Stimulated activated CD4-positive, alpha-beta T cell treated with anti-CD3 and anti-CD28 coated beads, Interleukin-2, amount 100 ng/mL, for 24 hours (primary cell): ENCODE measurements around the gene SRSF11.
"Not testable (repeated sequence)": the region's sequence is repeated elsewhere in the genome, so short reads cannot be mapped to it uniquely, and the experiment has no call there.

Experiments used
- DNase-seq, 2 donors: peaks; one replicate each; pipeline ENCODE4 v3.0.0-alpha.2; 2020

The SRSF11 gene, protein sequence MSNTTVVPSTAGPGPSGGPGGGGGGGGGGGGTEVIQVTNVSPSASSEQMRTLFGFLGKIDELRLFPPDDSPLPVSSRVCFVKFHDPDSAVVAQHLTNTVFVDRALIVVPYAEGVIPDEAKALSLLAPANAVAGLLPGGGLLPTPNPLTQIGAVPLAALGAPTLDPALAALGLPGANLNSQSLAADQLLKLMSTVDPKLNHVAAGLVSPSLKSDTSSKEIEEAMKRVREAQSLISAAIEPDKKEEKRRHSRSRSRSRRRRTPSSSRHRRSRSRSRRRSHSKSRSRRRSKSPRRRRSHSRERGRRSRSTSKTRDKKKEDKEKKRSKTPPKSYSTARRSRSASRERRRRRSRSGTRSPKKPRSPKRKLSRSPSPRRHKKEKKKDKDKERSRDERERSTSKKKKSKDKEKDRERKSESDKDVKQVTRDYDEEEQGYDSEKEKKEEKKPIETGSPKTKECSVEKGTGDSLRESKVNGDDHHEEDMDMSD

DNA sequence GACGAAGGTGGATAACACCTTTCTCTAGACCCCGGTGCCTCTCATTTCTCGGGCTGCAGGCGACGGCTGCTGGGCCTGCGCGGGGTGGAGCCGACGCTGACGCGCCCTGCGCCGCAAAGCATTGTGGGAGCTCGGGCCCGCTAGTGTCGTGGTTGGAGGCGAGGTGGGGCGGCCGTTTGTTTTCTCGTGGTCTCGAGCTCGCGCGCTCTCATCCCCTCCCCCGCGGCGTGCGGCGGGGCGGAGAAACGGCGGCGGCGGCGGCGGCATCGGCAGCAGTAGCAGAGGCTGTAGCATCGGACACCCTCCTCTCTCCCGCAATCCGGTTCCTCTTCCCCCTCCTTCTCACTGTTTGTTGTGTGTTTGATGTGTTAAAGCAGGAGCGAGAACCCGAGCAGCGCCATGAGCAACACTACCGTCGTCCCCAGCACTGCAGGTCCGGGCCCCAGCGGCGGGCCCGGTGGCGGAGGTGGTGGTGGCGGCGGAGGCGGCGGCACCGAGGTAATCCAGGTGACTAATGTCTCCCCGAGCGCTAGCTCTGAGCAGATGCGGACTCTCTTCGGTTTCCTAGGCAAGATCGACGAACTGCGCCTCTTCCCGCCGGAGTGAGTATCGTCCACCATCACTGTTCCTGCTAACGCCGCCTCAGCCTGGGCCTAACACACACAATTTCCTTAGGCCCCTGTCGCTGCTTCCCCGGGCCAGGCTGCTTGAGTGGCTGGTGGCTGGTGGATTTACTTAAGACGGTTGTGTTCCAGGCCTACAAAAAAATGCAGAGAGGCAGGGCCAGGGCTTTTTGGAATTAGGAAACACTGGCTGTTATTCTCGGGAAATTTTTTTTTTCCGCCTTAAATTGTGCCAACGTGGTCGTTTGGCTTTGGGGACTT, at the start of gene SRSF11:
Gene SRSF11, plus strand, starts transcription at position 143 of the 884 bp plus-strand sequence. Its CDS starts 257 bp downstream, at position 400.
- DNase-seq, result peak; percentile 98 to 99

DNA sequence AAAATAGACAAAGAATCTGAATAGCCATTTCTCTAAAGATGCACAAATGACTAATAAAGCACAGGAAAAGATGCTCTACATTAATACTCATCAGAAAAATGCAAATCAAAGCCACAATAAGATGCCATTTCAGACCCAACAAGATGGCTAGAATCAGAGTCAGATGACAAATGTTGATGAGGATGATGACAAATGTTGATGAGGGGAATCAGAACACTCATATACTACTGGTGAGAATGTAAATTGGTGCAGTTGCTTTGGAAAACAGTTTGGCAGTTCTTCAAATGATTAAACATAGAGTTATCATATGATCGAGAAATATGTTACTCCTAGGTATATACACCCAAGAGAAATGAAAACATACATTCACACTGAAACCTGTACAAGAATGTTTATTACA, 49.7 kb upstream of the SRSF11 start:
- DNase-seq, result no peak

DNA sequence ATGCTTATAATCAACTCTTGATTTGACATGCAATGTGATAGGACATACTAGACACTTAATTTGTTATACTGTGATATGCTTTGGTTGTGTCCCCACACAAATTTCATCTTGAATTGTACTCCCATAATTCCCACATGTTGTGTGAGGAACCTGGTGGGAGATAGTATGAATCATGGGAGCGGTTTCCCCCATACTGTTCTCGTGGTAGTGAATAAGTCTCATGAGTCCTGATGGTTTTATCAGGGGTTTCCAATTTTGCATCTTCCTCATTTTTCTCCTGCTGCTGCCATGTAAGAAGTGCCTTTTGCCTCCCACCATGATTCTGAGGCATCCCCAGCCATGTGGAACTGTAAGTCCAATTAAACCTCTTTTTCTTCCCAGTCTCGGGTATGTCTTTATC, 36.0 kb upstream of the SRSF11 start:
- DNase-seq, result not testable (repeated sequence)

DNA sequence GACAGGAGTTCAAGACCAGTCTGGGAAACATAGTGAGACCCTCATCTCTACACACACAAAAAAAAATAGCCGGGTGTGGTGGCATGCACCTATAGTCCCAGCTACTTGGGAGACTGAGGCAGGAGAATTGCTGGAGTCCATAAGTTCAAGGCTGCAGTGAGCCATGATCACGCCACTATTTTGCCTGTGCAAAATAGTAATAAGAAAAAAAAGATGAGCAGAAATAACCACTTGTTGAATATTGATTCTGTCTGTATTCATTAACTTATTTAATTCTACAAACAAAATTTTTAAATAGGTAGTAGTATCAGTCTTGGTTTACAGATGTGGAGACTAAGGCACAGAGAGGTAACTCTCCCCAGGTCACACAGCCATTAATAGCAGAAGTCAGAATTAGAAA, 32.7 kb upstream of the SRSF11 start:
- no peak for DNase-seq

DNA sequence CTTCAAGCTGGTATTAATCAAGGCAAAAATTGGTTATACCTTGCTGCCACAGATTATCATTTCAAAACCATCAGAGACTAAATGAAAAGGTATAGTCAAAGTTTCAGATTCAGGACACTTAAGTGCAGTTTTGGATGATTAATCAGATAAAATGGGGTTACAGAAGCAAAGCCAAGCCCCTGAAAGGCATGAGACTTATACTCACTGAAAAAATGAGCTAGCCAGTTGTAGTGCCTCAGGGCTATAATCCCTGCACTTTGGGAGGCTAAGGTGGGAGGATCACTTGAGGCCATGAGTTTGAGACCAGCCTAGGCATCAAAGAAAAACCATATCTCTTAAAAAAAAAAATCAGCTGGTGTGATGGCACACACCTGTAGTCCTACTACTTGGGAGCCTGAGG, 31.0 kb upstream of the SRSF11 start:
- DNase-seq, result no peak

DNA sequence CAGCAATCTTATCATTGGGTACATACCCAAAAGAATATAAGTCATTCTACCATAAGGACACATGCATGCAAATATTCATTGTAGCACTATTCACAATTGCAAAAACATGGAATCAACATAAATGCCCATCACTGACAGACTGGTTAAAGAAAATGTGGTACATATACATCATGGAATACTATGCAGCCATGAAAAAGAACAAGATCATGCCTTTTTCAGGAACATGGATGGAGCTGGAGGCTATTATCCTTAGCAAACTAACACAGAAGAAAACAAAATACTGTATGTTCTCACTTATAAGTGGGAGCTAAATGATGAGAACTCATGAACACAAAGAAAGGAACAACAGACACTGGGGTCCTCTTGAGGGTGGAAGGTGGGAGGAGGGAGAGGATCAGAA, 28.7 kb upstream of the SRSF11 start:
- not testable (repeated sequence) for DNase-seq

DNA sequence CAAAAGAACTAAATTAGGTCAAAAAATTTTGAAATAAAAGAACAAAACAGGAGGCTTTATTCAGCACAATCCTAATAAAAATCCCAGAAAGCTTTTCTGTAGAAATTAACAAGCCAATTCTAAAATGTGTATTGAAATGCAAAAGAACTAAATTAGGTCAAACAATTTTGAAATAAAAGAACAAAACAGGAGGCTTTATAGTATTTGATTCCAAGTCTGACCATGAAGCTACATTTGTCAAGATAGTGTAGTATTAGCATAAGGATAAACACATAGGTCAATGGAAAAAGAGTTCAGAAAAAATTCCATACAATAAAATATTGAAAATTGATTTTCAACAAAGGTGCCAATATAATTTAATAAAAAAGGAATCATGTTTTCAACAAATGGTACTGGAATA, 26.6 kb upstream of the SRSF11 start:
- DNase-seq, result no peak

DNA sequence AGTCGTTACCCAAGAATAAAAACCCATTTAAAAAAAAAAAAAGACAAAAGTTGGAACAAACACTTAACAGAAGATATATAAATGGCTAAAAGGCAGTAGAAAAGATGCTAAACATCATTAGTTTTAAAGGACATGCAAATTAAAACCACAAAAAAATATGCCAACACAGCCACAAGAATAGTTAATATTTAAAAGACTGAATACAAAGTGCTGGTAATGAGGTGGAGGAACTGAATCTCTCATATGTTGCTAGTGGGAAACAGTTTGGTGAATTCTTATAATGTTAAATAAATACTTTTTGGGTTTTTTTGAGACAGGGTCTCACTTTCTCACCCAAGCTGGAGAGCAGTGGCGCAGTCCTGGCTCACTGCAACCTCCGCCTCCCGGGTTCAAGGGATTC, 25.8 kb upstream of the SRSF11 start:
- DNase-seq, result no peak

DNA sequence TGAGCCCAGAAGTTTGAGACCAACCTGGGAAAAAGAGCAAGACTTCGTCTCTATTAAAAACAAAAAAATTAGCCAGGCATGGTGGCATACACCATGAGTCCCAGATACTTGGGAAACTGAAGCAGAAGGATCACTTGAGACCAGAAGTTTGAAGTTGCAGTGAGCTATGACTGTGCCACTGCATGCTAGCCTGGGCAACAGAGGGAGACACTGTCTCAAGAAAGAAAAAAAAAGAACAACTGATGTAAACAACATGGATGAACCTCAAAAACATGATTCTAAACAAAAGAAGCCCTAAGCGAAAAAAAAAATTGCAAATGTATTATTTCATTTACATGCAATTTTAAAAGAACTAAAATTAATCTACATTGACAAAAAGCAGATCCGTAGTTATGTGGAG, 24.8 kb upstream of the SRSF11 start:
- no peak for DNase-seq

DNA sequence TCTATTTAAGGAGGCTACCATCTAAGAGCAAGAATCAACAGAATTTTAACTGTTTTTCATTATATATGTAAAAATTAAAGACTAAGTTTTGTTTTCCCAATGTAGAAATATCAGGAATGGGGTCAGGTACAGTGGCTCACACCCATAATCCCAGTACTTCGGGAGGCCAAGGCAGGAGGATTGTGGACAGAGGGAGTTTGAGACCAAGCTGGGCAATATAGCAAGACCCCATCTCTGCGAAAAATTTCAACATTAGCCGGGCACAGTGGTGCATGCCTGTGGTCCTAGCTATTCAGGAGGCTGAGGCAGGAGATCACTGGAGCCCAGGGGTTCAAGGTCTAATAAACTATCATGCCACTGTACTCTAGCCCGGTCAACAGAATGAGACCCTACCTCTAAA, 21.1 kb upstream of the SRSF11 start:
- no peak for DNase-seq

DNA sequence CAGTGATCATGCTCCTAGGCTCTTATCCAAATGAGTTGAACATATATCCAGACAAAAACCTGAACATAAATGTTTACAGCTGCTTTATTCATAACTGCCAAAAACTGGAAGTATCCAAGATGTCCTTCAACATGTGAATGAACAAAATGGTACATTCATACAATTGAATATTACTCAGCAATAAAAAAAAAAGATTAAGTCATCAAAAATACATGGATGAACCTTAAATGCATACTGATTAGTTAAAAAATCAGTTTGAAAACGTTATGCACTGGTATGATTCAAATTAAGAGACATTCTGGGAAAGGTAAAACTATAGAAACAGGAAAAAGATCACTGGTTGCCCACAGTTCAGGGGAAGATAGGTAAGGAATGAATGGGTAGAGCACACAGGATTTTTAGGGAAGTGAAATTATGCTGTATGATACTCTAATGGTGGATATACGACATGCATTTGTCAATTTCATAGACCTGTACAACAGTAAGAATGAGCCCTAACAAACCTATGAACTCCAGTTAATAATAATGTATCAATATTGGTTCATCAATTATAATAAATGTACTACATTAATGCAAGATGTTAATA, 18.9 kb upstream of the SRSF11 start:
- no peak for DNase-seq

DNA sequence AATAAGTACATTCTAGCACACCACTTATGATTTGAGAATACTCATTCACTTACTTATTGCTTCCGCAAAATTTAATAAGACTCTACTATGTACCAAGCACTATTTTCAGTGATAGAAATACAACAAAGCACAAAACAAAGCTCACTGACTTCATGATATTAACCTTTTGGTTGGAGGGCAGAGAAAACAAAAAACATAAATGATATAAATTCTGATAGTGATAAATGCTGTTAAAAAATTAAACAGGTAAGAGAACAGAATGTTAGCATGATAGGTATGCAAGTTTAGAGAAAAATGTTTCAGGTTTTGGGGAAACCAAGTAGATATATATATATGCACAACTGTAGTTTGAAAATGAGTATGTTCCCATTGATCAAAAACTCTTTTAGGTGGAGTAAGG, 17.0 kb upstream of the SRSF11 start:
- DNase-seq, result no peak

DNA sequence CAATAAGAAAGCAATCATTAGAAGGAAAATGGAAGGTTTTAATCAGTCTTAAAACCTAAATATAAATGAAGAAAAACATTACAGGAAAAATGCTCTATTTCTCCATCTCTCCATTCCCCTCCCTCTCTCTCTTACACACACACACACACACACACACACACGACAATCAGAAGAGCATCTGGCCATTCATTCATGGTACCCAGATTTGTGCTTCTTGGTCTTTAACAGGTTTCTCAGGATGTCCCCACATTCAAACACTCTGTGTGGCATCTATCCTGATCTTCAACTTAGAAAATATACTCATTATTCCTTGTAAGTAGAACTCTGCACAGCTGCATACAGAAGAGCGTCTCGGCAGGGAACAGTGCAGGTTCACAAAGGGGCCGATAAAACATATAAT, 16.6 kb upstream of the SRSF11 start:
- DNase-seq, result no peak

DNA sequence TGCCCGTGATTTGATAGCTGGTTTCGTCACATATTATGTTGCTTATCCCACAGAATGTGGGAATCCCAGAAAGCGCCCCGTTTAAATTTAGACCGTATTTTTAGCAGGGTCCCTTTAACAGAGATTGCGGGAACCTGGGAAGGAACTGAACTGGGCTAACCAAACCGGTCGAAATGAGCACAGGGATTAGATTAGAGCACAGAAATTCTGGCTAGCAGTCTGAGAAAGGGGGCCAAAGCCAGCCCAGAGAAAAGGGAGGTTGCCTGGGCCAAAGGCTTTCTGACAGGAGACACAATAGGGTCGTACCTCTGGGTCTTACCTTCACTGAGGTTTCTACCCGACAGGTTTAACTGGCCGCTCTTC, 16.1 kb upstream of the SRSF11 start:
- DNase-seq, result no peak

DNA sequence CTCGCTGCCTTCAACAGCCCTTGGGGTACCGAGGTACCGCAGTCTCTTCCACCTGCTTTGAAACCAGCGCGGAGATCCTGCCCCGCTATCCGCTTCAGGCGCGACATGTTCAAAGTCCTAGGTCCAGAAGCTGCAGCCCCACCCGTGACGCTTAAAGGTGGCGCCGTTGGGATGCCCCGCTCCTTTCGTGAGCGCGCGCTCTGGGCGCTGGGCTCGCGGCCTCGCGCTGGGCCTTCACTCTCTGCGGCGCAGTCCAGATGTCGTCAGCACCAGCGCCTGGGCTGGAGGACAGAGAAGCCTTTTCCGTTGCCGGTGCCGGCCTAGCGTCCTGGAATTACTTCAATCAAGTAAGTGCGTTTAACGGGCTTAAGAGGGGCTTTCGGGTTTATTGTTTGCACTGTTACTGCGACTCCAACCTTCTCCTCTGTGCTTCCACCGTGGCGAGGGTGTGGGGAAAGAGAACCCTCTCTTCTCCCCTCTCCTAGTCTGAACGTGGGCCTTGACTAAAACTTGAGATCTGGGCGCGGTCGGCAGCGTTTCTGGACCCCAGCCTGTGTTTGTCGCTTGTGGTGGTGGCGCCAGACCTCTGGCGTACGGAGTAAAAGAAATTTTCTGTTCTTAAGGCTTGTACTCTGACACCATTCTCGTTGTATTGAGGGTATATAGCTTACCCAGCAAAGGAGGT, 15.6 kb upstream of the SRSF11 start, which contains the start of gene LRRC40:
Gene LRRC40, minus strand, starts transcription at position 146 of the 685 bp plus-strand sequence. Its CDS starts 39 bp downstream, at position 107.
- peak; percentile 95 to 96 for DNase-seq

DNA sequence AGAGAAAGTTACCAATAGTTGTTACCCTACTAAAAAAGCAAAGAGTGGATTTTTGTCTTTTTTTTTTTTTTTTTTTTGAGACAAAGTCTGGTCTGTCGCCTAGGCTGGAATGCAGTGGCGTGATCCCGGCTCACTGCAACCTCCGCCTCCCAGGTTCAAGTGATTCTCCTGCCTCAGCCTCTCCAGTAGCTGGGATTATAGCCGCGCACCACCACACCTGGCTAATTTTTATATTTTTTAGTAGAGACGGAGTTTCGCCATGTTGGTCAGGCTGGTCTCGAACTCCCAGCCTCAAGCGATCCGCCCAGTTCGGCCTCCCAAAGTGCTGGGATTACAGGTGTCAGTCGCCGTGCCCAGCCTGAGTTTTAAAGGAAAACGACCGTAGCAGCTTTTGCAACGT, 14.3 kb upstream of the SRSF11 start:
- not testable (repeated sequence) for DNase-seq

DNA sequence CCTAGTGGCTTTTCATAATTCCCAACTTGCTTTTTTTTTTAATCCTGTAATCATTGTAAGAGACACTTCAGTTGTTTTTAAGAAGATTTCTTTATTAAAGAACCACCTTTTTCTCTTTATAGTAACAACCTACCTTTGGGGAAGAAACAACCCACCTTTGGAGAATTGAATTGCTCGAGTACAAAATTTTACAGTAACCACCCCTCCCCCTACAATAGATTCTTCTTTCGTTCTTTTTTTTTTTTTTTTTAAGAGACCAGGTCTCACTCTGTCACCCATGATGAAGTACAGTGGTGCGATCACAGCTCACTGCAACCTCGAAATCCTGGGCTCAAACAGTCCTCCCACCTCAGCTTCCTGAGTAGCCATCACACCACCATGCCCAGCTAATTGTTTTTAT, 13.7 kb upstream of the SRSF11 start:
- no peak for DNase-seq

DNA sequence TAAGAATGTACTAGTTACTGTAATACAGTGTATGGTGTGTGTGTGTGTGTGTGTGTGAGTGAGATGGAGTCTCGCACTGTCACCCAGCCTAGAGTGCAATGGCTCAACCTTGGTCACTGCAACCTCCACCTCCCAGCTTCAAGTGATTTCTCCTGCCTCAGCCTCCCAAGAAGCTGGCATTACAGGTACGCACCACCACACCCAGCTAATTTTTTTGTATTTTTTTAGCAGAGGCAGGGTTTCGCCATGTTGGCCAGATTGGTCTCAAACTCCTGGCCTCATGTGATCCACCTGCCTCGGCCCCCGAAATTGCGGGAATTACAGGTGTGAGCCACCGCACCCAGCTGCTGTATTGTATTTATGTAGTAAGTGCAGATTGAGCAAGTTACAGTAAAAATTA, 12.9 kb upstream of the SRSF11 start:
- no peak for DNase-seq

DNA sequence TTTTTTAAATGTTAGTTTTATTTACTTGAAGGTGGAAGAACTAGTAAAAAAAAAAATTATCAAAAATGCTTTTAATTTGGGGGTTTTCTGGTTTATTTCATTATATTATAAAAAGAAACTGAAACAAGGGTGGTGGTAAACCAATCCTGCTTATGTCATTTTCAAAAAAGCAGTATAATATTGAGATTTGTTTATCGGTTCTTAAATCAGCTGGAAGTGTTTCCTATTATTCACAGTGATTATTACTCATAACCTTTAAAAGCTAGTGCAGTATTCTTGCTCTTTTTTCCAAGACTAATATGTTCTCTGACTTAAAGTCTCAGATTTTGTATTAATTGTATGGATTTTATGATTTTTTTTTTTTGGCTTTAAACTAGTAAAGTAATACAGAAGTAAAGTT, 10.4 kb upstream of the SRSF11 start:
- DNase-seq, result no peak

DNA sequence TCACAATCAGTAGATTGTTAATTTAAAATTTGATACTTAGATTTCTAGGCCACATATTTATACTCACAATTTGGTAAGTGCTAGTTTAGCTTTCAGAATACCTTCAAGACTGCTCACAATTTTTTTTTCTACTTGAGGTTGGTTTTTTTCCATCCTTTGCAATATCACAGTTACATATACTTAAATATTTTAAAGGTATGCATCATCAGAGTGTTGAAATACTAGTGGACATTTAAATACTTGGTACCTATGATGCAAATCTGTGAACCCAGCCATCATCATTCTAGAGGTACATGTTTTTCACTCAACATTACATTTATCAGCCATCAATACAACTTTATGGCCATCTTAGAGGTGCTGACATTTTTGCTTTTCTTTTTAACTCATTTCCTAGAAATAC, 9.6 kb upstream of the SRSF11 start:
- no peak for DNase-seq

DNA sequence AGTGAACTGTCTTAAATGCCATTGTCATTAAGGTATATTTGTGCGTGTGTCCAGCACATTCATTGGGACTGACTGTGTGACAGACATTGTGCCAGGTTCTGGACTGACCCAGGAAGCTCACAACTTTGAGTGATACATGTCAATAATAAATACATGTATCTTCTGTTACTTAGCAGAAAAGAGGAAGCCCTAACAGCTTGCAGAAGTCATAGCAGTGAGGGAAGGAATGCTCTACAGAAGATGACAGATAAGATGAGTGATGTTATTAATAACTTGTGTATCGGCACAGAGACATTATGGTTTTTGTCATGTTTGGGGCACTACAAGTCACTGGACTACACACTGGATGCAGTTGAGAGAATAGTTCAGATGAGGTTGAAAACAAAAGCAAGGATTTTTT, 1.2 kb upstream of the SRSF11 start:
- no peak for DNase-seq

DNA sequence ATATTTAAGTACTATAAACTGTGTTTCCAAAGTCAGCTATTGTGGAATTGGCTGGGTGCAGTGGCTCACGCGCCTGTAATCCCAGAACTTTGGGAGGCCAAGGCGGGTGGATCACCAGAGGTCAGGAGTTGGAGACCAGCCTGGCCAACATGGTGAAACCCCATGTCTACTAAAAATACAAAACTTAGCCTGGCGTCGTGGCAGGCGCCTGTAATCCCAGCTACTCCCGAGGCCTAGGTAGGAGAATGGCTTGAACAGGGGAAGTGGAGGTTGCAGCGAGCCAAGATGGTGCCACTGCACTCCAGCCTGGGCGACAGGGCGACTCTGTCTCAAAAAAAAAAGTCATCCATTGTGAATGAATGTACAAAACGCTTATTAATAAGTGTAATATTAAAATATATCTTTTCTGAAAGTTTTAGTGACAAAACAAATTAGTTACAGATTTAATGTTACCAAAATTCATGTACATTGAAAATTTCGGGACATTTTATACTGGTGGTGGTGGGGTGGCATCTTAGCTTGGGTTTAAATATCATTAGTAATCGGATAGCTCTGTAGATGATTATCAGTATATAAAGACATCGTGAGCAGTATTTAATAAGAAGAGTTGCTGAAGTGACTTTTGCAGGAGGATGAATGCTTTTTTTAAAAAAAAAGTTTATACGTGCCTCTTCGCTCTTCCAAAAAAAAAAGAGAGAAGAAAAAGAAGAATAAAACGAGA, 503 bp upstream of the SRSF11 start:
- no peak for DNase-seq
